Sigmoid colon (tissue), 4 donors: ENCODE measurements around the gene DAPK1.

Experiments
- POLR2AphosphoS5 ChIP-seq, 4 donors: sonication (generic); formaldehyde crosslinking; IDR thresholded peaks; one replicate each; pipeline ENCODE4 v1.6.1; 2017; ENCODE audit warnings: antibody characterized with exemption in 4 of 4
- TF ChIP-seq, protein P1 (sequence below), 4 experiments: fragments of 450-650 bp in 3 of 4; fragments of 200-600 bp in 1 of 4; IDR thresholded peaks; one replicate each; pipeline ENCODE4 v1.5.1; 2016 to 2019; ENCODE audit warnings: antibody characterized with exemption in 4 of 4, mild to moderate bottlenecking in 3 of 4, moderate library complexity in 2 of 4

GRCh38 chr9:87494970-87495471 is 2.6 kb upstream of the DAPK1 start:
- TF ChIP-seq, protein P1, sequence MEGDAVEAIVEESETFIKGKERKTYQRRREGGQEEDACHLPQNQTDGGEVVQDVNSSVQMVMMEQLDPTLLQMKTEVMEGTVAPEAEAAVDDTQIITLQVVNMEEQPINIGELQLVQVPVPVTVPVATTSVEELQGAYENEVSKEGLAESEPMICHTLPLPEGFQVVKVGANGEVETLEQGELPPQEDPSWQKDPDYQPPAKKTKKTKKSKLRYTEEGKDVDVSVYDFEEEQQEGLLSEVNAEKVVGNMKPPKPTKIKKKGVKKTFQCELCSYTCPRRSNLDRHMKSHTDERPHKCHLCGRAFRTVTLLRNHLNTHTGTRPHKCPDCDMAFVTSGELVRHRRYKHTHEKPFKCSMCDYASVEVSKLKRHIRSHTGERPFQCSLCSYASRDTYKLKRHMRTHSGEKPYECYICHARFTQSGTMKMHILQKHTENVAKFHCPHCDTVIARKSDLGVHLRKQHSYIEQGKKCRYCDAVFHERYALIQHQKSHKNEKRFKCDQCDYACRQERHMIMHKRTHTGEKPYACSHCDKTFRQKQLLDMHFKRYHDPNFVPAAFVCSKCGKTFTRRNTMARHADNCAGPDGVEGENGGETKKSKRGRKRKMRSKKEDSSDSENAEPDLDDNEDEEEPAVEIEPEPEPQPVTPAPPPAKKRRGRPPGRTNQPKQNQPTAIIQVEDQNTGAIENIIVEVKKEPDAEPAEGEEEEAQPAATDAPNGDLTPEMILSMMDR (IDR thresholded peaks at IDR 0.05), result no peak
- TF ChIP-seq POLR2AphosphoS5 (IDR thresholded peaks at IDR 0.05), result no peak
